Activated CD4-positive, alpha-beta T cell treated with anti-CD3 and anti-CD28 coated beads, Interleukin-2, amount 50 U/mL, for 16 hours (primary cell): ENCODE data around the gene AIFM1.

Source experiments
- DNase-seq: peaks from one replicate; pipeline ENCODE4 v3.0.0-alpha.2; 2020

Gene AIFM1

DNA sequence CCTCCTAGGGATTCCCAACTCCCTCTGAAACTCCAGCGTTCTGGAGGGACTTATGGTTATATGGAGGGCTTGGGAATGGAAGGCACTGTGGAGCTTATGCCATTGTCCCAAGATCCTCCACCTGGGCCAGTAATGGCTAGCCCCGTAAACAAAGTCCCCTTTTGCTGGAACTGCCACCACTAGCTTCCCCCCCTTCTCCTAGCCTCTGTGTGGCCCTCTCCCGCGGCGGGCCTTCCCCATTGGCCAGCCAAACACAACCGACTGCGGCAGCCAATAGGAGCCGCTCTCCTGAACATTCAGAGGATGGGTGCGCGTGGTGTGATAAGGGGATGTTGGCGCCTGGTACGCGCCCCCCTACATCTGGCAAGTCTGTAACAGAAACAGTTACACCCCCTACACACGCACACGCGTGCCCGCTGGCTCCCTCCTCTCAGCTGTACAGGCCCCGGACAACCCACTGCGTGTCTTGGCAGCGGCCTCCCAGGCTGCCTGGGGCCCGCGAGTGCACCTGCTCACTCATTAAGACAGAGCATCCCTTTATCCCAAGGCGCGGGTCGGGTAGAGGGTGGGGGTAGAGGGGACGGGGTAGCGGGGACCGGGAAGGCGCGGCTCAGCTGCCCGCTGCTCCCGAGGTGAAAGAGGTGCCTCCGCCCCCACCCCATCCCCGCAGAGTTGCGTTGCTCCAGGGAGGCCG lies 5.3 kb upstream of the AIFM1 start:
- DNase-seq, result peak; percentile 84

DNA sequence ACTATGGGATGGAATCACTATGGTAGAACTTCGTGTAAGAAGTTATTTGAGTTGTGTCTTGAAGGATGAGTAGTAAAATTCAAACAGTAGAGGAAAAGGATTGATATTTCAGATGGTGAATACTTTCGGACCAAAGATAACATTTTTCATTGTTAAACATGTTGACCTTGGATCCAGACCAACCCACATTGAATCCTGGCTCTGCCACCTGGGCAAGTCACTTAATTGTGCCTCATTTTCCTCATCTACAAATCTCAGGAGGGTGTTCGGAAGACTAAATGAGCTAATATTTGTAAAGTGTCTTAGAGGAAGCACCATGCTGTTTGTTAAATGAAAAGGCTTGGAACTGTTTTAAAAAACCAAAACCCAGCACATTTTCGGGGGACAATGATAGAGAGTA lies 1.4 kb upstream of the AIFM1 start:
- no peak for DNase-seq

DNA sequence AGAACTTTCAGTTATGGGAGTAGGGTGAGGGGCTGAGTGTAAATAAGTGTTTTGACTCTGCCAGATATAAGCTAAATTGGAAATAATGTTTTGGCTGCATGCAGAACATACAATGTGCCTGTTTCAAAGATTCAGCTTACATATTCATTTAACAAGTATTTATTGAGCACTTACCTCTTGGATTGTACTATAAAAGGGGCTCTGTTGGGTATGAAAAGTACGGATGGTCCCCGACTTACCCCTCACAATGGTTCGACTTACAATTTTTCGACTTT lies 799 bp upstream of the AIFM1 start:
- DNase-seq, result no peak

GRCh38 chrX:130165181-130165702 lies 399 bp downstream of the AIFM1 start:
- no peak for DNase-seq

GRCh38 chrX:130163398-130163797 lies 2.2 kb downstream of the AIFM1 start:
- DNase-seq, result no peak

GRCh38 chrX:130162094-130162735 lies 3.4 kb downstream of the AIFM1 start:
- no peak for DNase-seq

- no peak for DNase-seq
Measured at GRCh38 chrX:130159776-130160175, 5.9 kb downstream of the AIFM1 start.

DNA sequence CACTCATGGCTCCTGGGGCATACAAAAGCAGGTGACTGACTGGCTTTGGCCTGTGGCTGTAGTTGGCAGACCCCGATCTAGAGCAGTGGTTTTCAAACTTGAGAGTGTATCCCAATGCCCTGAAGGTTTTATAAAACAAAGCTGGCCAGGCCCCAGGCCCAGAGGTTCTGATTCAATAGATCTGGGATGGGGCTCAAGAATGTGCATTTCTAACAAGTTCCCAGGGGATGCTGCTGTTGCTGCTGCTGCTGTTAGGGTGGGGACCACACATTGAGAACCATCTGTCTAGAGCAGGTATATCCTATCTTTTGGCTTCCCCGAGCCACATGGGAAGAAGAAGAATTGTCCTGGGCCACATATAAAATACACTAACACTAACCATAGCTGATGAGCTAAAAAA lies 7.3 kb downstream of the AIFM1 start:
- no peak for DNase-seq

- no peak for DNase-seq
Measured at GRCh38 chrX:130155564-130155963, 10.1 kb downstream of the AIFM1 start.

DNA sequence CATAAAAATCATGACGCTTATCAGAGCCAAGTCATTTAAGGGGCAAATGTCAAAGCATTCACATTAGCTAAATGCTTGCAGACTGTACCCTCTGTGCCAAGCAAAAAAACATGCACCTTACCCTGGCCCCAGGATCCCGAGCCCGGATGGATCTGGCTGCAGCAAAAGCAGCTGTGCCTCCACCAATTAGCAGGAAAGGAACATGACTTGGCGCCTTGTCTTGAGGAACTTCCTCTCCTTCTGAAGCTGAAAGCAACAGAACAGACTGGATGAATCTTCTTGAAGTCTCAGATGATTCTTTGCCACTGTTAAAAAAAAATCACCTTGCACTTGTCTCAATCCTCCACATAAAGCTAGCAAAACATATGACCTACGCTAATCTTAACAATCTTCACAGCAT lies 18.0 kb downstream of the AIFM1 start:
- DNase-seq, result no peak

DNA sequence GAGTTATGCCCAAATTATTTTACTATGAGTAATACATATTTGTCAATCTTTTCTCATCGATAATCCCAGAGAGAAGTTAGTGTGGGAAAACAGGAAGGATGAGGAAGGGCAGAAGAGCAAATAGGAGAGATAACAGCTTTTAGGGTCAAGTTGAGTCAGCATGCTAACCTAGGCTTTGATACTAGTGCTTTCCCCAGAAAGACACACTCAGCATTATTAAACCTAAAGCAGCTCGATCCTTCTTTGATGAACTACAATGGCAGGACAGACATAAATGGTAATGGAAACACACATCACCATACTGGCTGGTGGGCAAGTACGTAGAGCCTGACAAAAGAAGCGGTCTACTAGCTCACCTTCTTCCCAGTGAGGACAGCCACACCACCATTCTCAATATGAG lies 20.5 kb downstream of the AIFM1 start:
- DNase-seq, result no peak

- no peak for DNase-seq
Measured at GRCh38 chrX:130144509-130144908, 21.1 kb downstream of the AIFM1 start.

GRCh38 chrX:130139474-130140201 lies 26.0 kb downstream of the AIFM1 start:
- DNase-seq, result no peak

GRCh38 chrX:130136961-130137360 lies 28.7 kb downstream of the AIFM1 start:
- DNase-seq, result no peak

DNA sequence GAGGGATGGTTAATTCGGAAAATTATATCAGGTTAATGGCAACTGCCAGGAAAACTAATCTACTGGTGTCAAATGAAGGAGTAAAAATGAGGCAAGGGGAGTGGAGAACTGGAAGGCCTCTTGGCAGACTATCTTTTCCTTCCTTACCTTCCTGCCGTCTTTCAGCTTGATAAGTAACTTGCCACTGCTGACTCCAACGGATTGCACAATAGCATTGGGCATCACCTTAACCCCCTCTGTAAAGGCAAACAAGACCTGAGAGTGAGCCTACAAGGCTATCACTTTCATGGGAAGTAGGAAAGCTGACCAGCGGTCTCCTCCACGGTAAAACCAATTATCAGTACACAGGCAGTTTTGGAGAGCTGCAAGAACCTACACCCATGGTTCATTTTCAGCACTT lies 29.1 kb downstream of the AIFM1 start:
- no peak for DNase-seq

DNA sequence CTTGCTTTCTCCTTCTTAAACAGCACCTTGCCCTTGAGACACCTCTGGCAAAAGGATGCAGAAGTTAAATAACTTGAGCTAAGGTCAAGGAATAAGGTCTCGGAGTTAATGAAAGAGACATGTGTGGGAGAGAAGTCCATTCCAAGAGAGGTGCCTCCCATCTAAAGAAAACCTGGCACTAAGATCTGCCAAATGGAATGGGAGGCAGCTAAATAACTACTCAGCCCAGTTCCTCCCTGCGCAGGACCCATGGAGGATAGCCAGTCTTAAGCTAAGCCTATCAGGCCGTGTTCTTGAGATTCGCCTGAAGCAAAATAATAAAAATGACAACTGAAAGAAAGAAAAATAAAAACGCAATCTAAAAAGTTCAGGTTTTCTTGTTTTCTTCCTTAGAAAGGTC lies 34.7 kb downstream of the AIFM1 start:
- no peak for DNase-seq

- DNase-seq, result no peak
Measured at GRCh38 chrX:130125091-130125874, 40.4 kb downstream of the AIFM1 start.

- DNase-seq, result no peak
Measured at GRCh38 chrX:130124577-130124976, 41.1 kb downstream of the AIFM1 start.

- DNase-seq, result no peak
Measured at GRCh38 chrX:130121505-130121800, 44.2 kb downstream of the AIFM1 start.

GRCh38 chrX:130120746-130121504 lies 44.7 kb downstream of the AIFM1 start:
- DNase-seq, result peak; percentile 68

DNA sequence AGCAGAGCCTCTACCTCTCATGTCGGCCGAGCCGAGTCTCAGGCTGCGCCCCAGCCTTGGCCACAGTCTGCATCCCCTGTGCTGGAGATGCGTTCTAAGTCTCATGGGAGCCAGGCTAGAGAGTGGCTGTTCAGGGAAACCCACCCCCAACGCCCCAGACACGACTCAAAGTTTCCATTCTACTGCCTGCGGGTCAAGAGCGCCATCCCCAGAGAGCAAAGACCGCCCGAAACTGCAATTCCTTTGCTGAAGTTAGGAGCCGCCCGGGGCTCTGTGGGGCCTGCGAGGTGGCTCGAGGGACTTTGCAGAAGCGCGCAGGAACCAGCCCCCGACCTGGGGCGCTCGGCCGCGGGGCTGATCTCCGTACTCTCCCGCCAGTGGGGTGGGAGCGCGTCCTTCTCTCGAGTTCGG lies 45.3 kb downstream of the AIFM1 start:
- DNase-seq, result peak; percentile 16

DNA sequence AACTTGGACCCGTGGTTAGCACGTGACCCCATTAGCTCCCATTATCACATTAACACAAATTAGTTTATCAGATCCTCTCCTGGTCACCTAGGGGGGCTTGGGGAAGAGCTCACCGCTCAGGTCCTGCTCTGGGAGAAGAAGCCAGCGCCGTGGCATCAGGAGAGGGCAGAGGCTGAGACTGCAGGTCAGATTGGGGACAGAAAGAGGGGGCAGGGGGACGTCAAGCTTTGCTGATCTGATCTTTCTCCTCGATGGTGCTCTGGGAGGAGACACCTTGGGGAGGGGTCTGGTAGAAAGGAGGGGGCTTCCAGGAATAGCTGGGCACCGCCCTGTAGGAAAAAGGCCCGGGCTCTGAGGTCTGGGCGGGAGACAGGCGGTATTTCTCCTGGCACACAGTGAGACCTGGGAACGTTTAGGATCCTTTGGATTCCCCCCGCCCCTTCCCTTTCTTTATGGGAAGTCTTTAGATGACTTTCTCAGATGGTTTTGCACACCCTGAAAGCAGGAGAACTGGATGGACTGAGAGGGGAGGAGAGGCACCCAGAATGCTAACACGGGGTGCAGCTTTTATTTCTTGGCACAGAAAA lies 46.2 kb downstream of the AIFM1 start:
- DNase-seq, result no peak
